CD4-positive, alpha-beta T cell treated with Interleukin-12 subunit alpha and Interleukin-12 subunit beta, for 1 hour (primary cell): ENCODE results near the gene SCD5.
"Not testable (repeated sequence)": the region's sequence is repeated elsewhere in the genome, so short reads cannot be mapped to it uniquely, and the experiment has no call there.

Source experiments
- DNase-seq: peaks from one replicate; pipeline ENCODE4 v3.0.0-alpha.2; 2020

SCD5 gene

DNA sequence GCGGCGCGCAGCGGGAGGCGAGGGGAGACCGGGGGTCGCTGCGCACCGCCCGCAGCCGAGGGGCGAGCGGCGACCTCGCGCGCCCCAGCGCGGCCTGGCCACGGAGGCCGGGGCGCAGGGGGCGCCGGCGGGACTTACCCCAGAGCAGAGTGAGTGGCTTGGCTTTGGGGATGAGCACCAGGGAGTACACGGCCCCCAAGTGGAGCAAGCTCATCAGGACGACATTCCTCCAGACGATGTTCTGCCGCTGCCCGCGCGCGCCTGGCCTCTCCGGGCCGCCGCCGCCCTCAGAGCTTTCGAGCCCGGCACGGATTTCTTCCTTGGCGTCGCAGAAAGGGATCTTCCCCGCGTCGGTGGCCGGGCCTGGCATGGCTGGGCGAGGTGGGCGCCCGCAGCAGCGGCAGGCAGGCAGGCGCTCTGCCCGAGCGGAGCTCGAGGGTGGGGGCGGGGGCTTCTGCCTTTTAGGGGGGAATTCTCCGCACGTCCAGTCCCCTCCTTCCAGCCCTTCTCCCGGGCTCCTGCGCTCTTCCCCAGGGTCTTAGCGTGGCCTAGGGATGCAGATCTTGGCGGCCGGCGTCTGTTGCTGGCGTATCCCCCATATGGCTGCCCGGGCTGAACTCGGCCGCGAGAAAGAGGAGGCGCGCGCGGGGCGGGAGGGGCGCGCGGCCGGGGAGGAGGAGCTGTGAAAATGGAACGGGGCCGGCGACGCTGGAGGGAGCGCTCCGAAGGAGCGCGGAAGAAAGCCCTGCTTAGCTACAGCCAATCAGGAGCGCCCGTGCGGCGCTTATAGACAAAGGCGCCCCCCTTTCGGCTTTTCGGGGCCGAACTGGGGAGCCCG, at the start of gene SCD5:
SCD5 (minus strand) TSS at position 629 of the 838 bp plus-strand sequence; CDS start at position 370, 259 bp downstream.
- DNase-seq, result peak; percentile 79

DNA sequence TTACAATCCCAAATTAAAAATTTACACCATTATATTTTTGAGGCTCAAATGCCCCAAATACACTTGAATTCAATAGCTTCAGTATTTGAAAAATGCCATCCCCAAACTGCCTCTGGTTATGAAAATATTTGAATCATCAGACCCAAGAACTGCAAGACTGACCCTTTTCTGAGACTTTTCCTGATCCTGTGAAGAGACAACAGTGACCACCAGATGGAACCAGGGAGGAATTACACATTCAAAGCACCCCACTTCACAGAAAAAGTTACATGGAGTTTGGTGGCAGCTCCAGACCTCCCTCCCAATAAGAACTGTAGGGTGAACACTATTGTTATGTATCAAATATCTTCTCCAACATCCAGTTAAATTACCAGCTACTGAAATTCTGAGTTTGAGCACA, 44.0 kb upstream of the SCD5 start:
- DNase-seq, result no peak

DNA sequence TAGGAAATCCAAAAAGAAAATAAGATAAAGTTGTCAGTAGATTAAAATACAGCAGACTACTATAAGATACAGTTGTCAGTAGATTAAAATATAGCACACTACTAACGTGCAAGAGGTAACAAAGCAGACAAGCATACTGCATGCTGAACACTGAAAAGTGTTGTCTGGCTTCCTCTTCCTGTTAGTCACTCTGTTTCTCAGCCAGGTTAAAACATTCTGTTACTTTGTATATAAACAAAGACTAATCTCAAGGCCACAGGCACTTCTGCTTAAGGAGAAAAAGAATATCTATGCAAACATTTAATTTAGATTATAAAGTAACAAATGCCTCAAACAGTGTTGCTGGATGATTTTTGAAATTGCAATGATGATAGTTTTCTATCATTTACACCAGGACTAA, 41.0 kb upstream of the SCD5 start:
- DNase-seq, result no peak

DNA sequence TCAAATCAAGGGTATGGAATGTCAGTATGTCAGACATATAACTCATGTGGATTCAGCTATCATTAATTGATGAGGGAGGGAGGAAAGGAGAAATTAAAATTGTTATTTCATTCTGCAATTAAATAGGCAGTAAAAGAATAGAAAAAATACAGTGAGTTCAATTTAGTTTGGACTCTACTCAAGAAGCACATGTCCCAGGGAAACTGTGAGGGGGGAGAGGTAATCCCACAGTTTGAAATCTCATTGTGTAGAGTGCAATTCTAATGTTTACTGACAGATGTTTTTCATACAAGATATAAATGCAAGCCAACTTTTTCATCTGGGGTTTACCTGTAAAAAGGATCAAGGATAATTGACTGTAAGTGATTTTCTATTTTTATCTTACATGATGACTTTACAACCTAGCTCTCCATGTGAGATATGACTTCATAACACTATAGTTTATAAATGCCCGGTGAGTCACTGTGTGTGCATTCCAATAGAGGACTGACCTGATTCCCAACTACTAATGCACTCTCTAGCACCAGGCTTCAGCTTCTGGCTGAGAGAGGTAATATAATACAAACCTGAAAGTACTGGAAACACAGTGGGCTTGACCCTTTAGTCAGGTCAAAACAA, 35.2 kb upstream of the SCD5 start:
- no peak for DNase-seq

DNA sequence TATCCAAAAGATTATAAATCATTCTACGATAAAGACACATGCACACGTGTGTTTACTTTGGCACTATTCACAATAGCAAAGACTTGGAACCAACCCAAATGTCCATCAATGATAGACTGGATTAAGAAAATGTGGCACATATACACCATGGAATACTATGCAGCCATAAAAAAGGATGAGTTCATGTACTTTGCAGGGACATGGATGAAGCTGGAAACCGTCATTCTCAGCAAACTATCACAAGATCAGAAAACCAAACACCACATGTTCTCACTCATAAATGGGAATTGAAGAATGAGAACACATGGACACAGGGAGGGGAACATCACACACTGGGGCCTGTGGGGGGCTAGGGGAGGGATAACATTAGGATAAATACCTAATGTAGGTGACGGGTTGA, 34.5 kb upstream of the SCD5 start:
- not testable (repeated sequence) for DNase-seq

DNA sequence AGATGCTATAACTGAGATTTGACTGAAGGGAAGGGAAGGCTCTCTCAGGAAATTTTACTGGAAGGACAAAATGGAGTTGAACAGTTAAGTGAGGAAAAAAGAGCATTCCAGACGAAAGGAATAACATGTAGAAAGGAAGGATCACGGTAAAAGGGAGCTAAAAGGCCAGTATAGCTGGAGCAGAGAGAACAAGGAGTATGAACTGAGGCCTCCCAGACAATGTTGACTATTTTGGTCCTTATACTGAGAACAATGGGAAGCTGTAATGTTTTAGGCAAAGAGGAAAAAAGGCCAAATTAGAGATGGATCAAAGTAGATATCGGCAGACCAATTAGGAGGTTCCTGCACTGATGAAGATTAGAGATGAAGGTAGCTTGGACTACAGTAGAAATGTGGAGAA, 26.8 kb upstream of the SCD5 start:
- no peak for DNase-seq

DNA sequence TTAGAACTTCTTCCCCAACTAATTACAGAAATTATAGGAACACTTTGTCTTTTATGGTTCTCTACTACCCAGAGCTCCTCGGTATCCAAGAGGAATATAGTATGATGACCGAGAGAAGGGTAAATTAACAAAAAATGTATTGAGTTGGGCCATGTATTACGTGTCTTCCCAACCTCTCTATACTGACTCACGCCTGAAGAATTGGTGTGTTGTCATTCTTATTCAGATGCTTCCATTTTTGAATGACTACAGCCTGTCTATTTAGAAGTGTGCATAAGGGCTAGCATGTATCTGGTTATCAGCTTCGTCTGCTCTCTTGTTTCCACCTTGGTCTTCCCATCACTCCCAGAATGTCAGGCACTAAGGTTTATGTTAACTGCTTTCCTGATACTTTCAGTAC, 24.5 kb upstream of the SCD5 start:
- DNase-seq, result no peak

DNA sequence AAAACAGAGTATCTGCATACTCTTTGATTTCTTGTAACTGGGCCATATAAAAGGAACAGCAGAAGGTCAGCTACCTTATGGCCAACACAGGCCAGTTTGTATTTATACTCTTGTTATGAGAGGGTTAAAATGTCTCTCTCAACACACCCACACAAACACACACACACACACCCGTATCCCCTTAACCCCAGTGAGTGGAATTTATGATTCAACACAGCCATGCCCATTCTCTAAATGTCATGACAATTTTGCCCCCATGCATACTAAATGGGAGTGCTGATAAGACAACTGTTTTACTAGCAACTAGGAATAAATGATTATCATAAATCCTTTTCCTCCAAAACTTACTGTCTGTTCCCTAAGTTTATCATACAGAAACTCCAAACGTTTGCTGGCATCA, 22.1 kb upstream of the SCD5 start:
- no peak for DNase-seq

DNA sequence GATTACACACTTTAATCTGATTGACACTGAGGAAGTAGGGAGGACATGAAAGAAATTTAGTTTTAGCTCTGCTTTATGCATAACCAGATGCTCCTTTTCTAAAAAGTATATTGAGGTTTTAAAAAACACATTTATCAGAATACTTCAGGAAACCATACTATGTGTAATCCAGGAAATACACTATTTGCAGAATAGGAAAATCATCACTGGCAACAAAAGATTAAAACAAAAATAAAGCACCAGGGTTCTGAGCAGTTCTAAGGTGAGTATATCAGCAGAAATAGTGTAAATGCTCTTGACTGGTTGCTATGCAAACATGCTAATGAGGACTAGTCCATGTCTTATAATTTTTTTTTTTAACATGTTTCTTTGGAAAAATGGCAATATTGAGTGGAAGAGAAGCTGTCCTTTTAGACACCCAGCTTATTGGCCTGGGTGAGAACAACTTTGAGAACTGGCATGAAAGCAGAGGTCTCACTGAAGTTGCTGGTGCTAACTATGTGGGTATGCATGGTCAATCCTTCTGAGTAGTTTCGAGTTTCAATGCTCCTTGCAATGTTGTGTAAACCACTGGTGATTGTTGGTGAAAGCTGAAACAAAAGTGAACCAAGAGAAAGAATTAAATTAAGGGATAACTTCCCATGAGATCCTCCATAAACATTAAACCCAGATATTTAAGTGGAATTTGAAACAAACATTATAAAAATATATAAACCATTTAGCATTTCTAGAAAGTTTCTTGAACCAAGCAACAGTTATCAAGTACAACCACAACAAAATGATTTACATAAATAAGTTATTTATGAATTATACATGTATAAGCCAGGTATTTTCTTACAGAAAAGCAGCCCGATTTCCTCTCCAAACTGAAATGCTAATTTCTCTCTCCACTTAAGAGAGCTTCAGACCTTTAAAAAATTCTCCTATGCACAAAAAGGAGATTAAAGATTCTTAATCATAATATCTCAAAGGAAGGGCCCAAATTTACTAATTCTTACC, 20.4 kb upstream of the SCD5 start:
- DNase-seq, result no peak

DNA sequence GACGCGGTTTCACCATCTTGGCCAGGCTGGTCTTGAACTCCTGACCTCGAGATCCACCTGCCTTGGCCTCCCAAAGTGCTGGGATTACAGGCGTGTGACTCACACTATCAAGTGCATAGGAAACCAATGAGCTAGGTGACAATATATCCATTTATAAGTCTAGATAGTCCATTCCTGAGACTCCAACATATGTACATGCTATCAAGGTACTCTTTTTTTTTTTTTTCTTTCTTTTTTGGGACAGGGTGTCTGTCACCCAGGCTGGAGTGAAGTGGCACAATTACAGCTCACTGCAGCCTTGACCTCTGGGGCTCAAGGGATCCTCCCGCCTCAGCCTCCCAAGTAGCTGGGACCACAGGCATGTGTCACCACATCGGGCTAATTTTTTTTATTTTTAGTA, 18.3 kb upstream of the SCD5 start:
- not testable (repeated sequence) for DNase-seq

DNA sequence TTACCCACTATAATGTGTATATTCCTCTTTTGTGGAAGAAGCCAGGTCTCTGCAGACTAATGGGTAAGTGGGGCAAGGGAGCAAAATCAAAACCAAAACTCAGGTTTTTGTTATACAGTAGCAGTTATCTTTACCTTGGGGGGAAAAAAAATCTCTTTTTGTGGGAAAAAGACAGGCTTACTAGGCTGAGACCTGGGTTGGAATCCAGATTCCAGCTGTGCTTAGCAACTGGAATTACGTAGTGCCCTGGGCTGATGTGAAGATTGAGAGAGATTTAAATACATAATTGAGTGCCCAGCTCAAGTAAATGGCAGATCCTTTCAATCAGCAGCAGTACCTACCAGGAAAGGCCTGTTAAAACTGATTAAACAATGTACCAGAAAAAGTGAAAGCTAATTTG, 15.4 kb upstream of the SCD5 start:
- DNase-seq, result no peak

DNA sequence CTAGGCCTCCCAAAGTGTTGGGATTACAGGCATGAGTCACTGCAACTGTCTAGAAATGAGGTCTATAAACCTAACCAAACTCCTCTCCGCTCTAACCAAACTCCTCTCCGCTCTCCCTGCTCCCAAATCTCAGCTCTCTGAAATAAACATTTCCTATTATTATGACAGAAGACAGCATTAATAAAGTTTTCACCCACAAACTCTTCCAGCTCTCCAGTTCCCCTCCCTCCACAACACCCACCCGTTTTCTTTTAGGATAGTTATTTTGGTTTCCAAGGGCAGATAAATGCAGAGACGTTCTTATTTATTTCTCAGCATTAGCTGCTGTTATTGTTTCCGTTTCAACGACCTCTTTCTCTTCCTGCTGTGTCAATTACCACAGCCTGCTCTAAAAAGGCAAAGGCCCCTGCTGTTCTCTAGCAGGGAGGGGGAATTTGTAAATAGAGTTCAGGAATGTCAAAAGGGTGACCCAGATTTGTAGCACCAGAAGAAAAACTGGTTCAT, 13.3 kb upstream of the SCD5 start:
- DNase-seq, result no peak

DNA sequence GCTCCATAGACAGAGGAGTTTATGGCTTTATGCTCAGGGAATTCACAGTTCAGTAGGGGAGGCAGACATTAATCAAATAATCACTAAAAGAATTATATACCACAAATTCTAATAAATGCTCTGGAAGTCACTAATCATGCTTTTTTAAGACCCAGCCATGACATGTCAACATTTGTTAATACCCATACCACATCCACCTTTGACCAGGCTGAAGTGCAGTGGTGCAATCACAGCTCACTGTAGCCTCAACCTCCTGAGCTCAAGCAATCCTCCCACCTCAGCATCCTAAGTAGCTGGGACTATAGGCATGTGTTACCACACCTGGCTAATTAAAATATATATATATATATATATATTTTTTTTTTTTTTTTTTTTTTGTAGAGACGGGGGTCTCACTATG, 12.8 kb upstream of the SCD5 start:
- DNase-seq, result no peak

DNA sequence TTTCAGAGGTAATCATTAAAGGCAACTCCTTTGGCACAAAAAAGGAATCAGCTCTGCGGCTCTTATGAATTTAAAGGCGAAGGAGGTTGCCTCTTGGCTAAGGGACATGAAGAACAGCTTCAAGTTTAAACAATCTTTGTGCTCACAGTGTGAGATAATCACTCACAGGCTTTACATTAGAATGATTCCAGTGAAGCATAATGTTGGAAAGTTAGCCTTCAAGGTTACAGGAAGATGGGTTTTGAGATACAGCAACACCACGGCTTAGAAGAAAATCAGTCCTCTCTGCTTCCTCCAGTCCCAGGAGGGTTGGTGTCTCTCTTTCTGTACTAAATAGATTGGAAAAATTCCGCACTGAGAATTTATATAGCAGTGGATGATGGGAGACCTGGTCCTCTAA, 11.6 kb upstream of the SCD5 start:
- DNase-seq, result no peak

DNA sequence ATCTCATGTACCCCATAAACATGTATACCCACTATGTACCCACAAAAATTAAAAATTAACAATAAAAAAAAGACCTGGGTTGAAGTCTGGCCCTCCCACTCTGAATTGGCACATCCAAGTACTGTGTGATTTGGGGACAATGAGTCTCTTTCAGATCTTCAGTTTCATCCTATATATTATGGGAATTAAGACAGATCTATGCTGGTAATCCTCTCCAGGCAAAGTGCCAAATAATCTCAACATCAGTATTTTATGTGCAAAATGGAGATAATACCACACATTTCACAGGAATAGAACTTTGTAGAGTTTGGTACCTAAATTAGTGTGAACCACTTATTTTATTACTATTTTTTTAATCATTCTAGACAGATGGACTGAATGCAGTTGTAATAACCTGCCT, 11.0 kb upstream of the SCD5 start:
- no peak for DNase-seq

DNA sequence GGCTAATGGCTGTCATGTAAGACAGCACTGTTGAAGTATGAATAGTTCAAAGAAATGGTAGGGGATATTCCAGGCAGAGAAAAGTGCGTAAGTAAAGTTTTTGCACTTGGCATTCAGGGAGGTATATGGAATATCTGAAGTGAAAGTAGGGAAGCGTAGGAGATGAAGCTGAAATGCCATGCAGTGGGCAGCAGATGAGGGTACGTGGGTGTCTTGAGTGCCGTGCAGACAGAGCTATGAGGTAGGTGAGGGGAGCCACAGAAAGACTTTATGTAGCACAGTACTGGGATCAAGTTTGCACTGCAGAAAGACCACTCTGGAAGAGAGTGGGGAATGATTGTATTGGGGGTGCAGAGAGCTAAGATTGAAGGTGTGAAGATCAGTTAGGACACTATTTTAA, 5.2 kb upstream of the SCD5 start:
- no peak for DNase-seq

DNA sequence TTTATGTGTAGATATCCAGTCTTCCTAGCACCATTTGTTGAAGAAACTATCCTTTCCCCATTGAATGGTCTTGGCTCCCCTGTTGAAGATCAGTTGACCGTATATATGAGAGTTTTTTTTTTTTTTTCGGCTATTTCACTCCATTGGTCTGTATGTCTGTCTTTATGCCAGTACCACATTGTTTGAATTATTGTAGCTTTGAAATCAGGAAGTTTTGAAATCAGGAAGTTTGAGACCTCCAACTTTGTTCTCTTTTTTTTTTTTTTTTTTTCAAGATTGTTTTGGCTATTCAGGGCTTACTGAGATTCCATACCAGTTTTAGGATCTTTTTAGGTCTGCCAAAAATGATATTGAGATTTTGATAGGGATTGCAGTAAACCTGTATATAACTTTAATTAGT, 4.3 kb upstream of the SCD5 start:
- no peak for DNase-seq

DNA sequence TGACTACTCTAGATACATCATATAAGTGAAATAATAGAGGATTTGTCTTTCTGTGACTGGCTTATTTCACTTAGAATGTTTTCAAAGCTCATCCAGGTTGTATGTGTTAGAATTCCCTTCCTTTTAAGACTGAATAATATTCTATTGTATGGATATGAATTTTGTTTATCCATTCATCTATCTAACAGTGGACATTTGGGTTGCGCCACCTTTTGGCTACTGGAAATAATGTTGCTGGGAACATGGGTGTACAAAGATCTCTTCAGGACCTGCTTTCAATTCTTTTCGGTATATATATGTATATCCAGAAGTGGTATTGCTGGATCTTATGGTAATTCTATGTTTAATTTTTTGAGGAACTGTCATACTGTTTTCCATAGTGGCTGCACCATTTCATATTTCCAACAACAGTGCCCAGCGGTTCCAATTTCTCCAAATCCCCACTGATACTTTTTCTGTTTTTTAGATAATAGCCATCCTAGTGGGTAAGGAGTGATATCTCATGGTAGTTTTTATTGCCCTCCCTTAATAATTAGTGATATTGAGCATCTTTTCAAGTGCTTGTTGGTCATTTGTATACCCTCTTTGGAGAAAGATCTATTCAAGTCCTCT, 3.4 kb upstream of the SCD5 start:
- no peak for DNase-seq

DNA sequence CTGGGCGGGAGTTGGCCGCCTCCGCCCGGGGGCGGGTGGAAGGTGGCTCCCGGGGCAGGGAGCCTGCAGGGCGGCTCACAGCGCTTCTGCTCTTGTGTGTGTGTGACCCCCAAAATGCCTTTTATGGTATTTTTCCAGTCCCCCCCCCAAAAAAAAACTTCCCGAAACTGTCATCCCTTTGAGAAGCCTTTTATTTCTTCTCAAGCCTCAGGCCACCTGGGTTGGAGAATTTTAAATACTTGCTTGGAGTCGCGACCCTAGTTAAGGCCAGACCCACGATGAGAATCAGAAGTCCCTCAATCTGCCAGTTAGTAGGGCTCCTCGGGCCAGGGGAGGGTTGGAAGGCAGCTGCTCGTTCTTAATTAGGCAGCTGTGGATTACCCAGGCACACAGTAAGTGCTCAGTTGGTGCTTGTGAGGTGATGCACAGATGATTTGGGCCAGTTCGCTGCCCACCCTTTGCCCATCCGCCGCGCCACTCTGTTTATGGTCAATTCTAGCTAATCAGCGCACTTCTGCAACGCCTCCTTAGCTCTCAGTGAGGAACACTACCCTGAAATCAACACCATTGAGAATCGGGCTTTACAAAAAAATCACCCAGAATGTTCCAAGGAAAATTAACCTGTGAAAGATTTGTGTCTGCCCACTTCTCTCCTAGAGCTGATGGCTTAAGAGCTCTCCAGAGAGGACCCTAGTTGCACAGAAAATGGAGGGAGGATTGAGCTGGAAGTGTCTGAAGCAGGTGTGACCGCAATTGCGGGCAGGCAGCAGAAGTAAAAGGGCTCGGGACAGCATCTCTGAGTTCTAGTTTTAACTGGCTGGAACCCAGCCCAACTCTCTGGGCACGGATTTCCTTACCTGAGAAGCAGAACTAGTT, 648 bp upstream of the SCD5 start:
- DNase-seq, result no peak

DNA sequence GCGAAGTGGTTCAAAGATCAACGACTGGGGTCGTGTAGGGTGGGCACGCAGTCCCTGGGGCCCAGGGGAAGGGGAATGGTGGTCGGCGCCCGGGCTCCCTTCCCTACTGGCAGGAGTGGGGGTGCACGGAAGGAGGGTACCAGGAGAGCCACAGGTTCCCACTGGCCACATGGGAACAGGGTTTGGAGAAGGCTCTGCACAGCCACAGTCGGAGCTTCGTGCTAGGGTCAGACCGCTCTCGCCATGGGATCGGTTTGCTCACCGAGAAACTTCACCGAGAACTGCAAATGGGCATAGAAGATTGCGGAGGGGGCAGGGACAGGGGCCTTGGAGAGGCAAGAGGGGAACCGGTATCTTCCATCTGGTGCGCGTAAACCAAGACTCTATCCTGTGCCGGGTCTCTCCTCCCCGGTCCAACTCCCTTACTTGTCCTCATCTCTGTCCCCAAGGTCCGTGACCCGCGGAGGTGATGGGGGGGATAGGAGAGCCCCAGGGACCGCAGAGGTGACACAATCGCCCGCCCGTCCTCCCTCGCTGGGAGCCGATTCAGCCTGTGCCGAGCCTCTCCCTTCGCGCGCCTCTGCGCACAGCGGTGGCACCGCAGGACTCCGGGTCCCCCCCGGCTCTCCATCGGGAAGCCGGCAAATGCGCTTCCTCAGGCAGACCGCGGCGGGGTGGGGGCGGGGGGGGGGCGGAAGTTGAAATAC, 1.0 kb downstream of the SCD5 start:
- no peak for DNase-seq

DNA sequence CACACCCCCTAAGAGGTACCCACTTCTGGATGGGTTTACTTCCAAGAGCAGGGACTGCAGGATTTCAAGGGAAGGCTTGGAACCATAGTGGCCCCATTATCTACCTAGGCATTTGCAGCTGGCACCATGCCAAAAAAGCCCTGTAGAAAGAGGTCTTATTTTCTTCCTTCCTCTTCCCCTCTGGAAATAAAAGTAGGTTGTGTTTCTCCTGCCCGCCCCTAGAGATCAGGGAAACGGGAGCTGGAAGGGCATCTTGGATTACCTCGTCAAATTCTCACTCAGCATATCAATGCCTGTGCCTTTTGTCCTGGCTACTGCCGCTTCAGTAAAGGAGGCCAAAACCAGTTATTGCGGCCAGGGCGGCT, 1.6 kb downstream of the SCD5 start:
- DNase-seq, result no peak
